ENCODE results near the gene LPO. TPM values are rescaled to one million over a fixed set of nuclear protein-coding genes. Genes with fewer than 3 reads are reported as not detected.

The LPO gene
- total and polyA plus RNA-seq, 2 donors (not counting 3 experiments of a cell fraction or from before 2014, with no cell fraction given) = not detected

DNA sequence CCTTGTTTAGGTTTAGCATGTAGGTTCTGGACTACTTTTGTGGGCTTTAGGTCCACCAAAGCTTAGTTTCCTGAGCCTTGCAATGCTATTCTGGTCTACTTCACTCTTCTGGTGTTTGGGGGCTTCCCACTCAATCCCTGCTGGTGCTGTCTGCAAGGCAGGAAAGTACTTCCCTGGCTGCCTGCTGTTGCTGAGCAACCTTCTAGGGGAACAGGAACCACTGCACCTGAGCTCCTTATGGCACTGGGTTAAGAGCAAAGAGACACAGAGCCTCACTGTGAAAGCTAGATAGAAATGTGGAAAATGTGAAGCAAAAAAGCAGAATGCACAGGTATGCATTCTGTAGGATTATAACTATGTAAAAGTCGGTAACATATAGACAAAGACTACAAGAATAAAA is 25.4 kb downstream of the LPO start:
- H3K4me1 ChIP-seq (ENCODE audit: control insufficient read depth, extremely low read depth, insufficient read depth, low read length) = no peaks in the 10 kb centered on the region

More for the DNA sequence above, 25.4 kb downstream of the LPO start:
- H3K36me3 ChIP-seq (ENCODE audit: control insufficient read depth in 2 of 2, extremely low read depth in 1 of 2, insufficient read depth in 2 of 2, low read length in 2 of 2) = no peaks in the 10 kb centered on the region
- no peak overlapping the region for H3K4me2 ChIP-seq (ENCODE audit: insufficient read depth, low read length)
- no peak overlapping the region for H3K4me3 ChIP-seq (replicated peaks in 1 of 3; ENCODE audit: insufficient read depth in 1 of 3, low read depth in 1 of 3, low read length in 3 of 3)
- H3K9ac ChIP-seq (replicated peaks; ENCODE audit: extremely low read depth, insufficient read depth, low read length) = no peak overlapping the region
- no peaks in the 10 kb centered on the region for H3K9me3 ChIP-seq (replicated peaks; ENCODE audit: control insufficient read depth, insufficient read depth, low read length)
- ChIA-PET POLR2A (no interaction called here), CTCF (interaction anchor here (3.0 kb wide), 1 partner anchor 14 kb away, joined by 9 read pairs; no protein-coding TSS in a partner anchor)
- dilution Hi-C loops (cut with MboI; ENCODE audit: extremely low pct_ligation_motif_present, low sequenced_read_pairs) = no loop called here
- H3K79me2 ChIP-seq (ENCODE audit: control insufficient read depth, insufficient read depth, low read length) = no peaks in the 10 kb centered on the region
- H3K9me1 ChIP-seq (replicated peaks; ENCODE audit: control insufficient read depth, extremely low read depth, insufficient read depth, low read length) = no peaks in the 10 kb centered on the region
- H4K20me1 ChIP-seq (replicated peaks; ENCODE audit: control insufficient read depth, extremely low read depth, insufficient read depth, low read length) = no peaks in the 10 kb centered on the region
- H2AFZ ChIP-seq (ENCODE audit: low read depth, low read length) = no peak overlapping the region
- BruUV-seq (replicated peaks) = no TSS peak
- peaks cover 2 to 15% of the 10 kb centered on the region in 2 experiments for H3K27me3 ChIP-seq (ENCODE audit: control insufficient read depth in 2 of 2, insufficient read depth in 2 of 2, low read length in 2 of 2)
- DNase-seq (ENCODE audit: low read depth, low spot score) = no peak
- no peak for FAIRE-seq
- H3K27ac ChIP-seq (ENCODE audit: insufficient read depth, low read depth, low read length) = no peak overlapping the region
- no peak for TF ChIP-seq EZH2 (IDR thresholded peaks at IDR 0.05; ENCODE audit: borderline replicate concordance, low read depth, low read length, severe bottlenecking)
- TF ChIP-seq MYC (IDR thresholded peaks at IDR 0.05; ENCODE audit: low read depth, low read length) = no peak
- no peak for TF ChIP-seq GATA2 (IDR thresholded peaks at IDR 0.05; ENCODE audit: insufficient read depth, insufficient read length, low read depth, low read length)
- TF ChIP-seq POLR2A (IDR thresholded peaks at IDR 0.05; ENCODE audit: low read depth, low read length) = no peak
- TF ChIP-seq, protein P1, sequence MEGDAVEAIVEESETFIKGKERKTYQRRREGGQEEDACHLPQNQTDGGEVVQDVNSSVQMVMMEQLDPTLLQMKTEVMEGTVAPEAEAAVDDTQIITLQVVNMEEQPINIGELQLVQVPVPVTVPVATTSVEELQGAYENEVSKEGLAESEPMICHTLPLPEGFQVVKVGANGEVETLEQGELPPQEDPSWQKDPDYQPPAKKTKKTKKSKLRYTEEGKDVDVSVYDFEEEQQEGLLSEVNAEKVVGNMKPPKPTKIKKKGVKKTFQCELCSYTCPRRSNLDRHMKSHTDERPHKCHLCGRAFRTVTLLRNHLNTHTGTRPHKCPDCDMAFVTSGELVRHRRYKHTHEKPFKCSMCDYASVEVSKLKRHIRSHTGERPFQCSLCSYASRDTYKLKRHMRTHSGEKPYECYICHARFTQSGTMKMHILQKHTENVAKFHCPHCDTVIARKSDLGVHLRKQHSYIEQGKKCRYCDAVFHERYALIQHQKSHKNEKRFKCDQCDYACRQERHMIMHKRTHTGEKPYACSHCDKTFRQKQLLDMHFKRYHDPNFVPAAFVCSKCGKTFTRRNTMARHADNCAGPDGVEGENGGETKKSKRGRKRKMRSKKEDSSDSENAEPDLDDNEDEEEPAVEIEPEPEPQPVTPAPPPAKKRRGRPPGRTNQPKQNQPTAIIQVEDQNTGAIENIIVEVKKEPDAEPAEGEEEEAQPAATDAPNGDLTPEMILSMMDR (IDR thresholded peaks at IDR 0.05; ENCODE audit: extremely low read depth in 1 of 2, insufficient read depth in 1 of 2, low read depth in 1 of 2, low read length in 2 of 2) = no peak
- TF ChIP-seq JUN (IDR thresholded peaks at IDR 0.05; ENCODE audit: borderline replicate concordance, insufficient read depth, insufficient read length, low read depth) = no peak
- no peak for TF ChIP-seq POLR2AphosphoS5 (IDR thresholded peaks at IDR 0.05; ENCODE audit: insufficient read depth, low read depth, low read length)
- TF ChIP-seq, protein P2, sequence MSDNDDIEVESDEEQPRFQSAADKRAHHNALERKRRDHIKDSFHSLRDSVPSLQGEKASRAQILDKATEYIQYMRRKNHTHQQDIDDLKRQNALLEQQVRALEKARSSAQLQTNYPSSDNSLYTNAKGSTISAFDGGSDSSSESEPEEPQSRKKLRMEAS (IDR thresholded peaks at IDR 0.05; ENCODE audit: insufficient read depth, insufficient read length) = no peak
- TF ChIP-seq FOS (IDR thresholded peaks at IDR 0.05; ENCODE audit: borderline replicate concordance, insufficient read depth, low read length) = no peak
- intact Hi-C loops (cut with micrococcal nuclease) = no loop called here

All from endothelial cell of umbilical vein (primary cell).